ENCODE results near the gene ALPI.

ALPI gene

DNA sequence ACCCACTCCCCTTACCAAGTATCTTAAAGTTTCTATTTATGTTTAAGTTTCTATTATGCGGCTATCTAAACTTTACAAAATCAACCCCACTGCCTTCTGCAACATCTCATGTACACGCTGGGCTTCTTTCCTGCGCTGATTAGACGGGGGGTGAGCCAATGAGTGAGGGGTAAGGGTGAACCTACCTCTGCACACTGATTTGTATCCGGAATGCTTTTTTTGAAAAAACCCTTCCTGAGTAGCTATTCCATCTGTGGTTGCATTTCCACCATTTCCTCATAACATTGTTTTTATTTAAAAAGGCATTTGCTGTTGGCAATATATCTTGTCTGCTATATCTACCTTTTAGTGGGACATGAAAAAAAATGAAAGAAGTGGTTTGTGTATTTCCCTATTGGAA lies 43.0 kb upstream of the ALPI start:
- DNase-seq (ENCODE audit: low read depth), result no peak
- H3K4me3 ChIP-seq (ENCODE audit: low read depth, low read length), result no peak overlapping the region
- TF ChIP-seq, protein P1, sequence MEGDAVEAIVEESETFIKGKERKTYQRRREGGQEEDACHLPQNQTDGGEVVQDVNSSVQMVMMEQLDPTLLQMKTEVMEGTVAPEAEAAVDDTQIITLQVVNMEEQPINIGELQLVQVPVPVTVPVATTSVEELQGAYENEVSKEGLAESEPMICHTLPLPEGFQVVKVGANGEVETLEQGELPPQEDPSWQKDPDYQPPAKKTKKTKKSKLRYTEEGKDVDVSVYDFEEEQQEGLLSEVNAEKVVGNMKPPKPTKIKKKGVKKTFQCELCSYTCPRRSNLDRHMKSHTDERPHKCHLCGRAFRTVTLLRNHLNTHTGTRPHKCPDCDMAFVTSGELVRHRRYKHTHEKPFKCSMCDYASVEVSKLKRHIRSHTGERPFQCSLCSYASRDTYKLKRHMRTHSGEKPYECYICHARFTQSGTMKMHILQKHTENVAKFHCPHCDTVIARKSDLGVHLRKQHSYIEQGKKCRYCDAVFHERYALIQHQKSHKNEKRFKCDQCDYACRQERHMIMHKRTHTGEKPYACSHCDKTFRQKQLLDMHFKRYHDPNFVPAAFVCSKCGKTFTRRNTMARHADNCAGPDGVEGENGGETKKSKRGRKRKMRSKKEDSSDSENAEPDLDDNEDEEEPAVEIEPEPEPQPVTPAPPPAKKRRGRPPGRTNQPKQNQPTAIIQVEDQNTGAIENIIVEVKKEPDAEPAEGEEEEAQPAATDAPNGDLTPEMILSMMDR (IDR thresholded peaks at IDR 0.05; ENCODE audit: insufficient read depth, low read depth, low read length, missing control alignments), result no peak

- DNase-seq (ENCODE audit: low read depth), result no peak
- TF ChIP-seq, protein P1 (IDR thresholded peaks at IDR 0.05; ENCODE audit: insufficient read depth, low read depth, low read length, missing control alignments), result no peak
- H3K4me3 ChIP-seq (ENCODE audit: low read depth, low read length), result no peak overlapping the region
Observed at GRCh38 chr2:232415138-232415690, 40.7 kb upstream of the ALPI start.

DNA sequence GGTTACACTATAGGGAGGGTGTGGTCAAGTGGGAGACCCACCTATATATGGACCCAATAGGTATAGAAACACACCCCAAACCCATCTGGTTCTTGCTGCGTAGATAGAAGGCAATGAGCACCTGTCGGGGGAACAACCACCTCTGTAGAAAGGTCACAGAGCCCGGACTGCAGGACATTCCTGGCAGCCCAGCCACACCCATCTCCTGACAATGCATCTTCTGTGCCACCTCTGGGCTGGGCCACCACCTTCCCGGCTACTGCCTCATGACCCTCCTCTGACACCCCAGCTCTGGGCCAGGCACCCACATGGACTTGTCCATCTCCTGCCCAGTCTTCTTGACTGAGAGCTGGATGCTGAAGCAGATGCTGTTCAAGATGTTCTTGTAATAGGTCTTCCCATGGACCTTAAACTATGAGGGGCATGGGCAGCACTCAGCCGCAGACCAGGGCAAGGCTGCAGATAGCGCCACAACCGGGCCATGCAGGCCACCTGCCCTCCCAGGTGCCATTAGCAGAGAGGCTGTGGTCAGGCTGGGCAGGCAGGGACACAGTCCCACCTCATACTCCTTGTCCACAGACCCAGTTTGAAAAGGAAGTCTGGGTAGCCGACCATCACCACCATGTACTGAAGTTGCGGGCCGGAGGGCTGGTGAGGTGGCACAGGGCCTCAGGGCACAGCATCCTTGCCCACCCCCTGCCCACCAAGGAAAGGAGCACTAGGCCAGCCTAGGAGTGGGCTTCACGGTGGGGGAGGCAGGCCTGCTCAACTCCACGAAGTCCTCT lies 40.0 kb upstream of the ALPI start:
- H3K4me3 ChIP-seq (ENCODE audit: low read depth, low read length), result no peak overlapping the region
- TF ChIP-seq, protein P1 (IDR thresholded peaks at IDR 0.05; ENCODE audit: insufficient read depth, low read depth, low read length, missing control alignments), result no peak
- DNase-seq (ENCODE audit: low read depth), result no peak

DNA sequence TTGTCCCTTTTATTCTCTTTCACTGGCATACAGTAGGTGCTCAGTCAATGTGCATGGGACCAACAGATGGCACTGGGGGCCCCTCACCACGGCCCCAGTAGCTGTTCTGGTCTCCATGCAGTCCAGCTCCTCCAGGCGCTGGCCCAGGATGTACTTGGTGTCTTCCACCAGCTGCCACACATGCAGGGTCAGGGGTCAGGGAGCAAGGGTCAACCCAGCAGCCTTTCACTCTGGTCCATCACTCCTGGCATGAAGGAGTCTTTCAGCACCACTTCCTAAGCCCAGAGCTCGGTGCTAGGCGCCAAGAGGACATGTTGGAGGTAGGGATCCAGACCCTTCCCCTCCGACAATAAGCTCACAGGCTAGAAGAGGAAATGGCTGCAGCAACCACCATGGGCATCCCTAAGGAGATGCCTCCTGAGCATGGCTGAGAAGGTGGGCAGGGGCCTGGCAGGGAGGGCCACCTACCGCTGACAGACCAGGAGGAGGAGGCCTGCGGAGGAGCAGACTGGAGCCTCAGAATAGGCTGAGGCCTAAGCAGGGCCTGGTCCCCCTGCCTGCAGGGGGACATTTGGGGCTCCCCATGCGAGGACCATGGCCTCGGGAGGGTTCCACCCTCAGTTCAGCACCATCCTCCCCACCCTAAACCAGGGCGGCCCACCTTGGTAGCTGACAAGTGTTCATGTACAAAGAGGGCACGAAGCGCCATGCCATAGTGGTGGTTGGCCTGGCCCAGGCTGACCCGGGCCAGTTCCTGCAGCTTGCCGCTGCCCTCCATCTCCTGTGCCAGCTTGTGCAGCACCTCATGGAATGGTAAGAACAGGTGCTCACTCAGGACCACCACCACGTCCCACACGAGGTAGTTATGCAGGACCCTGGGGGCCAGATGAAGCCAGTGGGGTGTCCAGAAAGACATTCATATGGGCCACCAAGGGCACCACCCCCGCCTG lies 39.2 kb upstream of the ALPI start:
- no peak overlapping the region for H3K4me3 ChIP-seq (ENCODE audit: low read depth, low read length)
- TF ChIP-seq, protein P1 (IDR thresholded peaks at IDR 0.05; ENCODE audit: insufficient read depth, low read depth, low read length, missing control alignments), result no peak

DNA sequence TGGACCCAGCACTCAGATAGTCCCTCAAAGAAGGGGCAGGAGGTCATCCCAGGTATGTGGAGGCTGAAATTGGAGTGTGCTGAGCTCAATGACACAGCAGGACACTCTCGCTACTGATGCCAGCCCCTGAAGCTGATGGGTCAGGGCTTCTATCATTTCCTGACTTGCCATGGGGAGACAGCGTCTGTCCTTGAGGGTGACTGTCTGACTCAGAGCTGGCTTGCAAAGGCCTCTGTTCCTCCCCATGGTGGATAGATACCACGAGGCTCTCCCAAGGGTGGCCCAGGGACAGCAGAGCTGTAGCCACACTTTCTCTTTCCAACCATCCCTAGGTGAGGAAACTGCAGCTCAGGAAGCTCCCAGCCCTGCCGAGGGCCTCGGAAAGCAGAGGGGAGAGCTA lies 38.5 kb upstream of the ALPI start:
- TF ChIP-seq, protein P1 (IDR thresholded peaks at IDR 0.05; ENCODE audit: insufficient read depth, low read depth, low read length, missing control alignments), result no peak
- DNase-seq (ENCODE audit: low read depth), result no peak
- H3K4me3 ChIP-seq (ENCODE audit: low read depth, low read length), result no peak overlapping the region

More for the DNA sequence above, 39.2 kb upstream of the ALPI start:
- no peak for DNase-seq (ENCODE audit: low read depth)

DNA sequence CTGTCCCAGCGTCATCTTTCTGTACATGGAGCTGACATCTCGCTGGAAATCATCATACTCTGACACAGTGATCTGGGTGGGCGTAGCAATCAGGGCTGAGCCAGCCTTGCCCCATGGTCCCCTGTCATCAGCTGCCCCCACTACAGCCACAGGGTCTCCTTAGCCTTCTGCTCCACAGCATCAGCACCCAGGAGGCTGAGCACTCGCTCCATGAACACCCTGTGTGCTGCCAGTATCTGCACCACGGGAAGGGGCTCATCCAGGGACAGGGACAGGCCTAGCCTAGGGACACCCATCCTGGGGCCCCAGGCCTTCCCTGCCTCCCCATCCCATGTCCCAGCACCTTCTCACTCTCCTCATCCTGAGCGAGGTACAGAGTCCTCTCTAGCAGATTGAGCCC lies 37.9 kb upstream of the ALPI start:
- no peak for DNase-seq (ENCODE audit: low read depth)
- H3K4me3 ChIP-seq (ENCODE audit: low read depth, low read length), result no peak overlapping the region
- TF ChIP-seq, protein P1 (IDR thresholded peaks at IDR 0.05; ENCODE audit: insufficient read depth, low read depth, low read length, missing control alignments), result no peak
